MM.1S (cell line): ENCODE results near the gene SYNRG.

Experiments used
- EZH2 ChIP-seq: fragments of 300-600 bp; sonication (generic); optimal IDR thresholded peaks from 2 replicates; pipeline ENCODE3; 2017; ENCODE audit warnings: low read depth, mild to moderate bottlenecking, antibody characterized with exemption, low read length, mixed read lengths
- TF ChIP-seq, protein P1 (sequence below): fragments of 300-600 bp; sonication (generic); IDR thresholded peaks from 2 replicates; pipeline ENCODE4 v1.5.1; 2016; ENCODE audit warnings: antibody characterized with exemption, low read length, mixed read lengths

DNA sequence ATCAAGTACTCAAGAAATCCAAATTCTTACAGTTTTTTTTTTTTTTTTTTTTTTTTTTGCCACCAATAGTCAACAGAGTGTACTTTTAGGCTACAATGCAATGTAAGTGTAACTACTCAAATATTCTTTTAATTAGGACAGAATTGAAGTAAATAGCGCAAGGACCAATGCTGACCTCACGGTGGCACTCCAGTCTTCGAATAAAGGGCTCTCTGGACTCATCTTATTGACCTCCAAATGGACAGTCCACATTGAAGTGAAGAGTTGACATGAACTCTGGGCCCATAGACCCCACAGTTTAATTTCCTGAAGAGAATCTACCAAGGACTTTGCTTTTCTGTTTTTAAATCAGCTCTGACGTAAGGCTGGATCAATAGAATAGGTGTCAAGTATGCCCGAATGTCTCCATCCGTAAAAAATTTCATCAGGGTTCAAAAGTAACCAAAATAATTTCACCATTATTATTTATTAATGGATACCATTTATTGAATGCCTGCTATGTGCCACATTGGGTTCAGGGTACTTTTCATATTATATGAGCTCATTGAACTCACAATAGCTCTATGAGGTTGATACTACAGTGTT is 41.3 kb upstream of the SYNRG start:
- no peak for TF ChIP-seq EZH2
- TF ChIP-seq, protein P1, sequence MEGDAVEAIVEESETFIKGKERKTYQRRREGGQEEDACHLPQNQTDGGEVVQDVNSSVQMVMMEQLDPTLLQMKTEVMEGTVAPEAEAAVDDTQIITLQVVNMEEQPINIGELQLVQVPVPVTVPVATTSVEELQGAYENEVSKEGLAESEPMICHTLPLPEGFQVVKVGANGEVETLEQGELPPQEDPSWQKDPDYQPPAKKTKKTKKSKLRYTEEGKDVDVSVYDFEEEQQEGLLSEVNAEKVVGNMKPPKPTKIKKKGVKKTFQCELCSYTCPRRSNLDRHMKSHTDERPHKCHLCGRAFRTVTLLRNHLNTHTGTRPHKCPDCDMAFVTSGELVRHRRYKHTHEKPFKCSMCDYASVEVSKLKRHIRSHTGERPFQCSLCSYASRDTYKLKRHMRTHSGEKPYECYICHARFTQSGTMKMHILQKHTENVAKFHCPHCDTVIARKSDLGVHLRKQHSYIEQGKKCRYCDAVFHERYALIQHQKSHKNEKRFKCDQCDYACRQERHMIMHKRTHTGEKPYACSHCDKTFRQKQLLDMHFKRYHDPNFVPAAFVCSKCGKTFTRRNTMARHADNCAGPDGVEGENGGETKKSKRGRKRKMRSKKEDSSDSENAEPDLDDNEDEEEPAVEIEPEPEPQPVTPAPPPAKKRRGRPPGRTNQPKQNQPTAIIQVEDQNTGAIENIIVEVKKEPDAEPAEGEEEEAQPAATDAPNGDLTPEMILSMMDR: peak; percentile 44
